Subcutaneous adipose tissue (tissue), 4 donors: Measurements from ENCODE around the gene ETFB. TPM values are rescaled to one million over a fixed set of nuclear protein-coding genes. Genes with fewer than 3 reads are reported as not detected.

Experiments
- total RNA-seq, 4 donors: library from RNA; depleted of rRNA; stranded (reverse); fragments of >200 nt; gene quantifications; one replicate each; pipeline ENCODE4 v1.1.0, GENCODE V29; 2016
- TF ChIP-seq, protein P1 (sequence below): fragments of 450-650 bp; IDR thresholded peaks from one replicate; pipeline ENCODE4 v1.5.1; 2016; ENCODE audit warnings: low read depth, mild to moderate bottlenecking, control low read depth, antibody characterized with exemption, moderate library complexity

ETFB gene
- total RNA-seq, 4 donors from 2014 or later = 116 to 444 (median 155) TPM

- TF ChIP-seq, protein P1, sequence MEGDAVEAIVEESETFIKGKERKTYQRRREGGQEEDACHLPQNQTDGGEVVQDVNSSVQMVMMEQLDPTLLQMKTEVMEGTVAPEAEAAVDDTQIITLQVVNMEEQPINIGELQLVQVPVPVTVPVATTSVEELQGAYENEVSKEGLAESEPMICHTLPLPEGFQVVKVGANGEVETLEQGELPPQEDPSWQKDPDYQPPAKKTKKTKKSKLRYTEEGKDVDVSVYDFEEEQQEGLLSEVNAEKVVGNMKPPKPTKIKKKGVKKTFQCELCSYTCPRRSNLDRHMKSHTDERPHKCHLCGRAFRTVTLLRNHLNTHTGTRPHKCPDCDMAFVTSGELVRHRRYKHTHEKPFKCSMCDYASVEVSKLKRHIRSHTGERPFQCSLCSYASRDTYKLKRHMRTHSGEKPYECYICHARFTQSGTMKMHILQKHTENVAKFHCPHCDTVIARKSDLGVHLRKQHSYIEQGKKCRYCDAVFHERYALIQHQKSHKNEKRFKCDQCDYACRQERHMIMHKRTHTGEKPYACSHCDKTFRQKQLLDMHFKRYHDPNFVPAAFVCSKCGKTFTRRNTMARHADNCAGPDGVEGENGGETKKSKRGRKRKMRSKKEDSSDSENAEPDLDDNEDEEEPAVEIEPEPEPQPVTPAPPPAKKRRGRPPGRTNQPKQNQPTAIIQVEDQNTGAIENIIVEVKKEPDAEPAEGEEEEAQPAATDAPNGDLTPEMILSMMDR = no peak
Measured at GRCh38 chr19:51365211-51365964, 800 bp downstream of the ETFB start.

DNA sequence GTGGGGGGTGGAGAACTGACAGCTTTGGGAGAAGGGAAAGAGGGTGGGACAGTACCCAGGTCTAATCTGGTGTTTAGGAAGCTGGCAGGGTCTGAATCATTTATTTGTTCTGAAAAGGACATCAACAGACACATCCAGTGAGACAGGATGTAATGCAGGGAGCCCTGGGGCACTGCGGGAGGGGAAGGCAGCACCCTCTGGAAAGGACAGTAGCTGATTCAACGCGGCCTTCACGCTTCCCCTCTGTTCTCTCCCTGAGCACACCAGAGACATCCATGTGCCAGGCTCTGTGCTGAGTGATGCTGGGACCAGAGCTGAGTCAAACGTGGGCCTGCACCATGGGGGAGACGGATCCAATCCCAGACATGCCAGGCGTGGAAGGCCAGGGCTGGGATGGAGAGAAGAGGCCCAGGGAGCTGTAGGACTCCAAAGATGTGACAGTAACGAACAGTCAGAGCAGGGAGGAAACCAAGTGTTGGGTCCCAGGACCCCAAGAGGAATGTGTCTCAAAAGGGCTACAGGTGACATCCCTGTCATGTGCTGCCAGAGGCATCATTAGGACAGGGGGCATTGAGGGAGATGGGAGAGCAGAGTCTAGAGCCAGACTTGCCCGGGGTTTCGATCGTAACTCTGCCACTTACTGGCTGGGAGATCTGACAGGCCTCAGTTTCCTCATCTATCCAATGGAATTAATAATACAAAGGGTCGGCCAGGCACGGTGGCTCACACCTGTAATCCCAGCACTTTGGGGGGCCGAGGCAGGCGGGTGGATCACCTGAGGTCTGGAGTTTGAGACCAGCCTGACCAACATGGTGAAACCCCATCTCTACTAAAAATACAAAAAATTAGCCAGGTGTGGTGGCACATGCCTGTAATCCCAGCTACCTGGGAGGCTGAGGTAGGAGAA, 1.7 kb downstream of the ETFB start:
- TF ChIP-seq, protein P1 = no peak

DNA sequence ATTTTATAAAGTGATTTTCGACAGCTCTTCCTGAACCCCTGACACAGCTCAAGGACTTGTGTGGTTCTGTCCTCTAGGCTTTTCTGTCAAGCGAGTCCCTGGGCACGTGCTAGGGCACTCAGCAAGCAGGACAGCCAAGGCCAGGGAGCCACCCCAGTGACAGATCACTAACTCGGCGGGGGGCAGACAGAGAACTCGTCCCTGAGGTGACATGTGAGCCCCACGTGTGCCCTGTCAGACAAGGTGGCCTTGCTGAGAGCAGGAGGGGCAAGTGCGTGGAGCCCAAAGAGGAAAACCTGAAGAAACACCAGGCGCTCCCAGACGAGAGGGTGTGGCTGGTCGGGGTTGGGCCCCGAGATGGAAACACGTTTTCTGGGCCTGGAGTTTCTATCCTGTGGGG, 4.9 kb downstream of the ETFB start:
- TF ChIP-seq, protein P1 = no peak

GRCh38 chr19:51359294-51359693, 6.9 kb downstream of the ETFB start:
- TF ChIP-seq, protein P1 = no peak

- TF ChIP-seq, protein P1 = no peak
Measured at GRCh38 chr19:51357952-51358351, 8.2 kb downstream of the ETFB start.

DNA sequence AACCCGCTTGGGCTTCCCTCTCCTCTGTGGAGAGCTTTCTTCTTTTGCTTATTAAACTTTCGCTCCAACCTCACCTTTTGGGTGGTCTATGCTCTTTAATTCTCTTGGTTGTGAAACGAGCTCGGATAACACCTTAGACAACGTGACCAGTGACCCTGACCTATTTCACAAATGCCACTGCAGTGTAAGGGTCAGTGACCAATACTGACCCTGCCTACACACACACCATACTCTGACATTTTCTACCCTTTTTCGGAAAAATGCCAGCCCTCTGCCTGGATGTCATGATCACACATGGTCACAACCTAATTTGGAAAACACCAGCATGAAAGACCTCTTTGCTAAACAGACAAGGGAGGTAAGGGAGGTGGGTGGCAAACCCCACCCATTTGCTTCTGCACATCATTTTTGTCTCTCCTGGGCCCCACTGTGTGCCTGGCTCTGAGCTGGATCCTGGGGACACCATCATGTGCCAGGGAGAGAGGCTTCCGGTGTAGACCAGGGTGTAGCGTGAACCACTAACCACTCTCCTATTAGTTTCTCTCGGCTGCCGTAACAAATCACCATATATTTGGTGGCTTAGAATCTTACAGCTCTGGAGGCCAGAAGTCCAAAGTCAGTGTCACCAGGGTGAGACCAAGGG, 9.9 kb downstream of the ETFB start:
- TF ChIP-seq, protein P1 = no peak

- TF ChIP-seq, protein P1 = no peak
Measured at GRCh38 chr19:51354742-51355148, 11.4 kb downstream of the ETFB start.
